ENCODE measurements around the gene RFC2. TPM values are rescaled to one million over a fixed set of nuclear protein-coding genes. Genes with fewer than 3 reads are reported as not detected.

The RFC2 gene
- total RNA-seq, 2 donors from 2014 or later: 56.7 to 71.6 TPM

DNA sequence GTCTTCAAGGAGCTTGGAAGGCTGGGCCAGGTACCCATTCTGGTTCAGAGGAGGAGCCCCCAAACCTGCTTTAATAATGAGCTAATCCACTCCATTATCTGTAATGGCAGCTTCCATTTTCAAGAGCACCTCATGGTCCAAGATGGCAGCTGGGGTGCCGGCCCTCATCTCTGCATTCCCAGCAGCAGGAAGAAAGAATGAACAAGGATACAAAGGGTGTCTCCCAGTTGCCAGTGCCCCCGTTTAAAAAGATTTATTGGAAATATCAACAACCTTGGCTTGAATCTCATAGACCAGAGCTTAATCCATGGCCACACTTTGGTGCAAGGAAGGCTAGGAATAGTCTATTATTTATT is 35.9 kb downstream of the RFC2 start:
- no peaks in the 10 kb centered on the region for H3K4me1 Mint-ChIP-seq
- no peak for DNase-seq
- TF ChIP-seq, protein P1, sequence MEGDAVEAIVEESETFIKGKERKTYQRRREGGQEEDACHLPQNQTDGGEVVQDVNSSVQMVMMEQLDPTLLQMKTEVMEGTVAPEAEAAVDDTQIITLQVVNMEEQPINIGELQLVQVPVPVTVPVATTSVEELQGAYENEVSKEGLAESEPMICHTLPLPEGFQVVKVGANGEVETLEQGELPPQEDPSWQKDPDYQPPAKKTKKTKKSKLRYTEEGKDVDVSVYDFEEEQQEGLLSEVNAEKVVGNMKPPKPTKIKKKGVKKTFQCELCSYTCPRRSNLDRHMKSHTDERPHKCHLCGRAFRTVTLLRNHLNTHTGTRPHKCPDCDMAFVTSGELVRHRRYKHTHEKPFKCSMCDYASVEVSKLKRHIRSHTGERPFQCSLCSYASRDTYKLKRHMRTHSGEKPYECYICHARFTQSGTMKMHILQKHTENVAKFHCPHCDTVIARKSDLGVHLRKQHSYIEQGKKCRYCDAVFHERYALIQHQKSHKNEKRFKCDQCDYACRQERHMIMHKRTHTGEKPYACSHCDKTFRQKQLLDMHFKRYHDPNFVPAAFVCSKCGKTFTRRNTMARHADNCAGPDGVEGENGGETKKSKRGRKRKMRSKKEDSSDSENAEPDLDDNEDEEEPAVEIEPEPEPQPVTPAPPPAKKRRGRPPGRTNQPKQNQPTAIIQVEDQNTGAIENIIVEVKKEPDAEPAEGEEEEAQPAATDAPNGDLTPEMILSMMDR (conservative IDR thresholded peaks at IDR 0.05): no peak
- H3K27me3 ChIP-seq (ENCODE audit: control insufficient read depth, insufficient read depth, low read length, poor library complexity, severe bottlenecking): no peaks in the 10 kb centered on the region
- WGBS, 2 experiments (ENCODE audit: insufficient coverage in 1 of 2, insufficient read length in 1 of 2): 91 to 100% methylated on average over 2 of the region's 2 CpGs
- no peak overlapping the region for H3K9ac ChIP-seq (ENCODE audit: extremely low read depth, low read length, poor library complexity, severe bottlenecking)
- H3K9me3 Mint-ChIP-seq: no peaks in the 10 kb centered on the region
- no peaks in the 10 kb centered on the region for H3K4me1 ChIP-seq (ENCODE audit: control insufficient read depth, insufficient read depth, low read length)
- H3K27ac ChIP-seq (ENCODE audit: low read depth, low read length): no peak overlapping the region
- H3K4me3 ChIP-seq (ENCODE audit: low read length): no peak overlapping the region
- no peaks in the 10 kb centered on the region for H3K9me3 ChIP-seq (ENCODE audit: control insufficient read depth, low read length)
- no peak overlapping the region for H3K27ac Mint-ChIP-seq
- no peaks in the 10 kb centered on the region for H3K27me3 Mint-ChIP-seq (ENCODE audit: insufficient read depth)
- H3K36me3 ChIP-seq (ENCODE audit: control insufficient read depth, insufficient read depth, low read length): no peaks in the 10 kb centered on the region
- H3K36me3 Mint-ChIP-seq (ENCODE audit: low read depth): no peaks in the 10 kb centered on the region
- H3K4me3 Mint-ChIP-seq: no peak overlapping the region

GRCh38 chr7:74217455-74218342 is 36.5 kb downstream of the RFC2 start:
- 87 to 92% methylated on average over 13 to 20 of the region's 20 CpGs for WGBS, 2 experiments (ENCODE audit: insufficient coverage in 1 of 2, insufficient read length in 1 of 2)
- no peaks in the 10 kb centered on the region for H3K27me3 ChIP-seq (ENCODE audit: control insufficient read depth, insufficient read depth, low read length, poor library complexity, severe bottlenecking)
- H3K9ac ChIP-seq (ENCODE audit: extremely low read depth, low read length, poor library complexity, severe bottlenecking): no peak overlapping the region
- TF ChIP-seq, protein P1 (conservative IDR thresholded peaks at IDR 0.05): no peak
- H3K4me1 ChIP-seq (ENCODE audit: control insufficient read depth, insufficient read depth, low read length): no peaks in the 10 kb centered on the region
- no peaks in the 10 kb centered on the region for H3K9me3 ChIP-seq (ENCODE audit: control insufficient read depth, low read length)
- Mint-ChIP-seq H3K27me3 (ENCODE audit: insufficient read depth) (no peaks in the 10 kb centered on the region), H3K4me3 (no peak overlapping the region), H3K4me1 (no peaks in the 10 kb centered on the region), H3K36me3 (ENCODE audit: low read depth) (no peaks in the 10 kb centered on the region), H3K9me3 (no peaks in the 10 kb centered on the region), H3K27ac (no peak overlapping the region)
- no peaks in the 10 kb centered on the region for H3K36me3 ChIP-seq (ENCODE audit: control insufficient read depth, insufficient read depth, low read length)
- no peak overlapping the region for H3K4me3 ChIP-seq (ENCODE audit: low read length)
- no peak overlapping the region for H3K27ac ChIP-seq (ENCODE audit: low read depth, low read length)
- DNase-seq: no peak

GRCh38 chr7:74216361-74216761 is 37.8 kb downstream of the RFC2 start:
- no peaks in the 10 kb centered on the region for H3K4me1 ChIP-seq (ENCODE audit: control insufficient read depth, insufficient read depth, low read length)
- Mint-ChIP-seq H3K9me3 (no peaks in the 10 kb centered on the region), H3K4me1 (no peaks in the 10 kb centered on the region), H3K27me3 (ENCODE audit: insufficient read depth) (no peaks in the 10 kb centered on the region), H3K36me3 (ENCODE audit: low read depth) (no peaks in the 10 kb centered on the region), H3K4me3 (no peak overlapping the region), H3K27ac (no peak overlapping the region)
- 88 to 89% methylated on average over 8 of the region's 8 CpGs for WGBS, 2 experiments (ENCODE audit: insufficient coverage in 1 of 2, insufficient read length in 1 of 2)
- no peak overlapping the region for H3K27ac ChIP-seq (ENCODE audit: low read depth, low read length)
- no peaks in the 10 kb centered on the region for H3K9me3 ChIP-seq (ENCODE audit: control insufficient read depth, low read length)
- no peak for DNase-seq
- no peaks in the 10 kb centered on the region for H3K36me3 ChIP-seq (ENCODE audit: control insufficient read depth, insufficient read depth, low read length)
- H3K27me3 ChIP-seq (ENCODE audit: control insufficient read depth, insufficient read depth, low read length, poor library complexity, severe bottlenecking): no peaks in the 10 kb centered on the region
- TF ChIP-seq, protein P1 (conservative IDR thresholded peaks at IDR 0.05): no peak
- H3K9ac ChIP-seq (ENCODE audit: extremely low read depth, low read length, poor library complexity, severe bottlenecking): no peak overlapping the region
- no peak overlapping the region for H3K4me3 ChIP-seq (ENCODE audit: low read length)

All from endodermal cell (in vitro differentiated cells).